ENCODE results near the gene TTC4.

Gene TTC4

GRCh38 chr1:54709547-54710292 is 5.9 kb upstream of the TTC4 start (continued):
- TF ChIP-seq, protein P1, sequence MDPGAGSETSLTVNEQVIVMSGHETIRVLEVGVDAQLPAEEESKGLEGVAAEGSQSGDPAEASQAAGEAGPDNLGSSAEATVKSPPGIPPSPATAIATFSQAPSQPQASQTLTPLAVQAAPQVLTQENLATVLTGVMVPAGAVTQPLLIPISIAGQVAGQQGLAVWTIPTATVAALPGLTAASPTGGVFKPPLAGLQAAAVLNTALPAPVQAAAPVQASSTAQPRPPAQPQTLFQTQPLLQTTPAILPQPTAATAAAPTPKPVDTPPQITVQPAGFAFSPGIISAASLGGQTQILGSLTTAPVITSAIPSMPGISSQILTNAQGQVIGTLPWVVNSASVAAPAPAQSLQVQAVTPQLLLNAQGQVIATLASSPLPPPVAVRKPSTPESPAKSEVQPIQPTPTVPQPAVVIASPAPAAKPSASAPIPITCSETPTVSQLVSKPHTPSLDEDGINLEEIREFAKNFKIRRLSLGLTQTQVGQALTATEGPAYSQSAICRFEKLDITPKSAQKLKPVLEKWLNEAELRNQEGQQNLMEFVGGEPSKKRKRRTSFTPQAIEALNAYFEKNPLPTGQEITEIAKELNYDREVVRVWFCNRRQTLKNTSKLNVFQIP (CRISPR knock-in tag; IDR thresholded peaks at IDR 0.05; ENCODE audit: borderline replicate concordance, low read depth): no peak
- no peak for TF ChIP-seq GLIS3 (CRISPR knock-in tag; IDR thresholded peaks at IDR 0.05)
- TF ChIP-seq BACH2 (CRISPR knock-in tag; IDR thresholded peaks at IDR 0.05; ENCODE audit: borderline replicate concordance): no peak
- TF ChIP-seq ZFP3 (CRISPR knock-in tag; IDR thresholded peaks at IDR 0.05): no peak
- TF ChIP-seq ZC3H10 (CRISPR knock-in tag; IDR thresholded peaks at IDR 0.05): no peak

DNA sequence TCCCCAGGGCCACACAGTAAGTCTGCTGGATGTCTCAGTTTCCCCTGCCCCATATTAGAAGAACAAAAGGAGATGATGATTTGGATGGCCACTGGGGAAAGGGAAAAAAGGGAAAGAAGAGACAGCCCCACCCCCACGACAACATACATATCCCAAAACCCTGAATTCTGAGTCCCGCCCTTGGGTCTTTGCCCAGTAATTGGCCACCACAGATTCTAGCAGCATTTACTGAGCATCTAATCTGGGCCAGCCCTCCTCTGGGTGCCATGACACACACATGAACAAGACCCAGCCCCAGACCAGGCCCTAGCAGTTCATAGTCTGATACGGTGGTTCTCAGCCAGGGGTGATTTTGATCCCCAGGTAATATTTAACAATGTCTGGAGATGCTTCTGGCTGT is 5.2 kb upstream of the TTC4 start:
- ATAC-seq: no peak
- TF ChIP-seq ARNTL (CRISPR knock-in tag; IDR thresholded peaks at IDR 0.05; ENCODE audit: borderline replicate concordance, low read depth) (no peak), CSRNP3 (CRISPR knock-in tag; IDR thresholded peaks at IDR 0.05) (no peak), BACH2 (CRISPR knock-in tag; IDR thresholded peaks at IDR 0.05; ENCODE audit: borderline replicate concordance) (no peak), TCF4 (CRISPR knock-in tag; IDR thresholded peaks at IDR 0.05; ENCODE audit: borderline replicate concordance) (no peak), CREB5 (CRISPR knock-in tag; IDR thresholded peaks at IDR 0.05; ENCODE audit: low read depth) (no peak), SNAI2 (CRISPR knock-in tag; IDR thresholded peaks at IDR 0.05) (no peak), CSDC2 (CRISPR knock-in tag; IDR thresholded peaks at IDR 0.05) (no peak)
- TF ChIP-seq, protein P1 (CRISPR knock-in tag; IDR thresholded peaks at IDR 0.05; ENCODE audit: borderline replicate concordance, low read depth): no peak
- TF ChIP-seq, protein P2, sequence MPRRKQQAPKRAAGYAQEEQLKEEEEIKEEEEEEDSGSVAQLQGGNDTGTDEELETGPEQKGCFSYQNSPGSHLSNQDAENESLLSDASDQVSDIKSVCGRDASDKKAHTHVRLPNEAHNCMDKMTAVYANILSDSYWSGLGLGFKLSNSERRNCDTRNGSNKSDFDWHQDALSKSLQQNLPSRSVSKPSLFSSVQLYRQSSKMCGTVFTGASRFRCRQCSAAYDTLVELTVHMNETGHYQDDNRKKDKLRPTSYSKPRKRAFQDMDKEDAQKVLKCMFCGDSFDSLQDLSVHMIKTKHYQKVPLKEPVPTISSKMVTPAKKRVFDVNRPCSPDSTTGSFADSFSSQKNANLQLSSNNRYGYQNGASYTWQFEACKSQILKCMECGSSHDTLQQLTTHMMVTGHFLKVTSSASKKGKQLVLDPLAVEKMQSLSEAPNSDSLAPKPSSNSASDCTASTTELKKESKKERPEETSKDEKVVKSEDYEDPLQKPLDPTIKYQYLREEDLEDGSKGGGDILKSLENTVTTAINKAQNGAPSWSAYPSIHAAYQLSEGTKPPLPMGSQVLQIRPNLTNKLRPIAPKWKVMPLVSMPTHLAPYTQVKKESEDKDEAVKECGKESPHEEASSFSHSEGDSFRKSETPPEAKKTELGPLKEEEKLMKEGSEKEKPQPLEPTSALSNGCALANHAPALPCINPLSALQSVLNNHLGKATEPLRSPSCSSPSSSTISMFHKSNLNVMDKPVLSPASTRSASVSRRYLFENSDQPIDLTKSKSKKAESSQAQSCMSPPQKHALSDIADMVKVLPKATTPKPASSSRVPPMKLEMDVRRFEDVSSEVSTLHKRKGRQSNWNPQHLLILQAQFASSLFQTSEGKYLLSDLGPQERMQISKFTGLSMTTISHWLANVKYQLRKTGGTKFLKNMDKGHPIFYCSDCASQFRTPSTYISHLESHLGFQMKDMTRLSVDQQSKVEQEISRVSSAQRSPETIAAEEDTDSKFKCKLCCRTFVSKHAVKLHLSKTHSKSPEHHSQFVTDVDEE (CRISPR knock-in tag; IDR thresholded peaks at IDR 0.05): no peak

- ATAC-seq: no peak
- TF ChIP-seq ZNF70 (CRISPR knock-in tag; IDR thresholded peaks at IDR 0.05) (no peak), CSDC2 (CRISPR knock-in tag; IDR thresholded peaks at IDR 0.05) (no peak), TOX (CRISPR knock-in tag; IDR thresholded peaks at IDR 0.05; ENCODE audit: borderline replicate concordance) (no peak), ZNF8 (CRISPR knock-in tag; IDR thresholded peaks at IDR 0.05) (no peak), ZC3H10 (CRISPR knock-in tag; IDR thresholded peaks at IDR 0.05) (no peak), ARNTL (CRISPR knock-in tag; IDR thresholded peaks at IDR 0.05; ENCODE audit: borderline replicate concordance, low read depth) (no peak), GLIS3 (CRISPR knock-in tag; IDR thresholded peaks at IDR 0.05) (no peak), ESRRG (CRISPR knock-in tag; IDR thresholded peaks at IDR 0.05) (no peak), BACH2 (CRISPR knock-in tag; IDR thresholded peaks at IDR 0.05; ENCODE audit: borderline replicate concordance) (no peak), RARB (CRISPR knock-in tag; IDR thresholded peaks at IDR 0.05) (no peak), SNAI2 (CRISPR knock-in tag; IDR thresholded peaks at IDR 0.05) (no peak), PPARA (CRISPR knock-in tag; IDR thresholded peaks at IDR 0.05; ENCODE audit: borderline replicate concordance) (no peak)
- TF ChIP-seq, protein P2 (CRISPR knock-in tag; IDR thresholded peaks at IDR 0.05): no peak
- TF ChIP-seq, protein P1 (CRISPR knock-in tag; IDR thresholded peaks at IDR 0.05; ENCODE audit: borderline replicate concordance, low read depth): no peak
Measured at GRCh38 chr1:54710841-54711240, 4.8 kb upstream of the TTC4 start.

All from SK-N-SH treated with all-trans-retinoic acid at 6 μM for 48 hours (cell line).